Heart left ventricle (tissue), 16 donors: ENCODE results near the gene NOL9. TPM values are rescaled to one million over a fixed set of nuclear protein-coding genes. Genes with fewer than 3 reads are reported as not detected.
A peak's percentile ranks its signal among the peaks of the same experiment; 100 is the strongest.

Experiments
- ATAC-seq, 4 donors: fragments of 200-7000 bp; cut with Tn5 transposase; one replicate each; pipeline ENCODE4 v1.9.1; 2020 to 2022; ENCODE audit warnings: moderate library complexity in 4 of 4, mild to moderate bottlenecking in 3 of 4, moderate number of reproducible peaks in 1 of 4
- DNase-seq, 5 donors: peaks; one replicate each; pipeline ENCODE4 v3.0.0-alpha.2; 2020
- H3K27ac ChIP-seq, 12 donors: fragments of 200-600 bp; sonication (generic) in 4 of 12; one replicate each; pipeline versions ENCODE4 v1.5.0 to v1.8.0; 2016 to 2022; ENCODE audit warnings: mild to moderate bottlenecking in 2 of 12
- H3K27me3 ChIP-seq, 9 donors: fragments of 200-600 bp; sonication (generic) in 2 of 9; one replicate each; pipeline versions ENCODE4 v1.5.1 to v1.8.0; 2016 to 2022; ENCODE audit warnings: mild to moderate bottlenecking in 3 of 9
- H3K36me3 ChIP-seq, 9 donors: fragments of 200-600 bp; sonication (generic) in 2 of 9; one replicate each; pipeline versions ENCODE4 v1.5.0 to v1.8.0; 2018 to 2022; ENCODE audit warnings: mild to moderate bottlenecking in 2 of 9
- H3K4me1 ChIP-seq, 12 donors: fragments of 200-600 bp; sonication (generic) in 4 of 12; one replicate each; pipeline versions ENCODE4 v1.5.0 to v1.8.0; 2016 to 2022; ENCODE audit warnings: mild to moderate bottlenecking in 3 of 12
- H3K4me3 ChIP-seq, 12 donors: fragments of 200-600 bp; sonication (generic) in 4 of 12; one replicate each; pipeline versions ENCODE4 v1.5.0 to v1.8.0; 2017 to 2022; ENCODE audit warnings: mild to moderate bottlenecking in 9 of 12, moderate library complexity in 4 of 12
- H3K9me3 ChIP-seq, 12 donors: fragments of 200-600 bp; sonication (generic) in 4 of 12; one replicate each; pipeline versions ENCODE4 v1.5.0 to v1.8.0; 2016 to 2022; ENCODE audit warnings: mild to moderate bottlenecking in 1 of 12
- POLR2A ChIP-seq, 2 donors: fragments of 450-650 bp; IDR thresholded peaks; one replicate each; pipeline ENCODE4 v1.6.1; 2017; ENCODE audit warnings: antibody characterized with exemption in 2 of 2, mild to moderate bottlenecking in 2 of 2, moderate library complexity in 2 of 2
- WGBS, 4 donors: extraction: QIAGEN DNeasy Blood & Tissue Kit in 2 of 4; methylation state at CpG; one replicate each; pipeline versions ENCODE4 v1.1.5 to v1.1.7; 2013 to 2018; 5-methylcytosine and 5-hydroxymethylcytosine counted together
- intact Hi-C, 10 donors: fragments of 100-400 bp; cut with DNase I; formaldehyde crosslinking; loops; one replicate each; pipeline versions ENCODE4 v1.11.1 to v1.14.2; 2022
- polyA plus RNA-seq, 2 donors: library from polyadenylated mRNA; stranded (reverse); fragments of 200-250 nt; gene quantifications; one replicate each; pipeline ENCODE4 v1.2.3, GENCODE V29; 2013
- total RNA-seq, 9 donors: library from RNA; depleted of rRNA in 2 of 9; stranded (reverse); fragments of >200 nt in 2 of 9; fragmentation: NEBNext Ultra II Directional in 3 of 9; extraction: Animal tissue kit (Norgen Biotek cat#: 25700) in 3 of 9; gene quantifications; one replicate each; pipeline versions ENCODE4 v1.1.0 to v1.2.4, GENCODE V29; 2016 to 2023
- TF ChIP-seq, protein P1 (sequence below), 12 donors: fragments of 200-600 bp; sonication (generic) in 4 of 12; IDR thresholded peaks; one replicate each; pipeline versions ENCODE4 v1.5.0 to v1.8.0; 2018 to 2022; ENCODE audit warnings: antibody characterized with exemption in 12 of 12, mild to moderate bottlenecking in 5 of 12
- donor health status: ischemic (EF 13 %, LVEDD 7.1; RV severe dilation, severe dysfunction).
- donor health status: healthy with polysubstance abuse.
- donor health status: DM: no; HTN: yes; CAD: no.
- donor health status: DM: no; HTN: no; CAD: no.
- donor health status: ischemic (EF 25% LVEDD 6.9; RV normal size, moderate dysfunction).
- donor health status: ischemic (EF 25% LVEDD 5.7; RV mildly dilated, moderate dysfunction).
- donor health status: healthy.
- donor health status: DM: yes; HTN: yes; CAD: no.
- donor health status: ischemic (EF 35%, LVEDD 5.7; RV mildly dilated, moderate dysfunction).
- donor health status: nonischemic (EF 11% LVEDD 7.7; RV severe dilation, severe dysfunction).
- donor health status: DM: yes; HTN: yes; CAD: no.
- donor health status: PGD.
- donor health status: ischemic (EF 29% LVEDD 5.4; RV normal size, mild dysfunction).
- donor health status: nonischemic (EF 23%, LVEDD 6.1; RV moderate dilation, normal function).

The NOL9 gene
- total and polyA plus RNA-seq, 11 donors, result 5.7 to 20.6 (median 15.4) TPM

DNA sequence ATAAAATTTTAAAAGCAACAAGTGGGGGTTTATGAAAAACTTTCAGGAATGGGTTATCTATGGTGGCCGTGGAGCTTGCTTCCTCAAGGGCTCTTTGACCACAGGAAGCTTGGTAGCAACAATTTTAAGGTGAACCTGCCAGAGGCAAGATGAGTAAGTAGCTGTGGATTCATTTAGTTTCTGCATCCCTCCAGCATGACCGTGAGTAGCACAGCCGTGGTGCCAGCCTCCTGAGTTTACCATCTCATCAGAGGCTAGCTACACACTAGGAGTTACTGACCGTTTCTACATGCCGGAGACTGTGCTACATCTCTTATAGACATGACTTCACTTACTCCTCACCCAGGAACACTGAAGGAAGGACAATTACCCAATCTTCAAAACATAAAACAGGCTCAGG lies 32.8 kb downstream of the NOL9 start:
- Histone ChIP-seq H3K27me3 (no peaks in the 10 kb centered on the region), H3K36me3 (peaks cover 3 to 32% (median 17%) of the 10 kb centered on the region in 9 donors), H3K9me3 (no peaks in the 10 kb centered on the region), H3K4me3 (no peak overlapping the region), H3K27ac (no peak overlapping the region), H3K4me1 (peaks cover 0 to 20% (median 9%) of the 10 kb centered on the region in 12 donors)
- intact Hi-C loops, result loop anchor here in 7 of 10 donors (5.0 kb wide), 1 partner anchor 34 kb away; no protein-coding TSS in a partner anchor
- no peak for TF ChIP-seq POLR2A (IDR thresholded peaks at IDR 0.05)
- TF ChIP-seq, protein P1, sequence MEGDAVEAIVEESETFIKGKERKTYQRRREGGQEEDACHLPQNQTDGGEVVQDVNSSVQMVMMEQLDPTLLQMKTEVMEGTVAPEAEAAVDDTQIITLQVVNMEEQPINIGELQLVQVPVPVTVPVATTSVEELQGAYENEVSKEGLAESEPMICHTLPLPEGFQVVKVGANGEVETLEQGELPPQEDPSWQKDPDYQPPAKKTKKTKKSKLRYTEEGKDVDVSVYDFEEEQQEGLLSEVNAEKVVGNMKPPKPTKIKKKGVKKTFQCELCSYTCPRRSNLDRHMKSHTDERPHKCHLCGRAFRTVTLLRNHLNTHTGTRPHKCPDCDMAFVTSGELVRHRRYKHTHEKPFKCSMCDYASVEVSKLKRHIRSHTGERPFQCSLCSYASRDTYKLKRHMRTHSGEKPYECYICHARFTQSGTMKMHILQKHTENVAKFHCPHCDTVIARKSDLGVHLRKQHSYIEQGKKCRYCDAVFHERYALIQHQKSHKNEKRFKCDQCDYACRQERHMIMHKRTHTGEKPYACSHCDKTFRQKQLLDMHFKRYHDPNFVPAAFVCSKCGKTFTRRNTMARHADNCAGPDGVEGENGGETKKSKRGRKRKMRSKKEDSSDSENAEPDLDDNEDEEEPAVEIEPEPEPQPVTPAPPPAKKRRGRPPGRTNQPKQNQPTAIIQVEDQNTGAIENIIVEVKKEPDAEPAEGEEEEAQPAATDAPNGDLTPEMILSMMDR (IDR thresholded peaks at IDR 0.05), result no peak
- WGBS, 4 donors, result 73 to 80% (median 78%) methylated on average over 5 of the region's 5 CpGs
- DNase-seq, result peak in 1 of 5 donors; percentile 2
- no peak for ATAC-seq

DNA sequence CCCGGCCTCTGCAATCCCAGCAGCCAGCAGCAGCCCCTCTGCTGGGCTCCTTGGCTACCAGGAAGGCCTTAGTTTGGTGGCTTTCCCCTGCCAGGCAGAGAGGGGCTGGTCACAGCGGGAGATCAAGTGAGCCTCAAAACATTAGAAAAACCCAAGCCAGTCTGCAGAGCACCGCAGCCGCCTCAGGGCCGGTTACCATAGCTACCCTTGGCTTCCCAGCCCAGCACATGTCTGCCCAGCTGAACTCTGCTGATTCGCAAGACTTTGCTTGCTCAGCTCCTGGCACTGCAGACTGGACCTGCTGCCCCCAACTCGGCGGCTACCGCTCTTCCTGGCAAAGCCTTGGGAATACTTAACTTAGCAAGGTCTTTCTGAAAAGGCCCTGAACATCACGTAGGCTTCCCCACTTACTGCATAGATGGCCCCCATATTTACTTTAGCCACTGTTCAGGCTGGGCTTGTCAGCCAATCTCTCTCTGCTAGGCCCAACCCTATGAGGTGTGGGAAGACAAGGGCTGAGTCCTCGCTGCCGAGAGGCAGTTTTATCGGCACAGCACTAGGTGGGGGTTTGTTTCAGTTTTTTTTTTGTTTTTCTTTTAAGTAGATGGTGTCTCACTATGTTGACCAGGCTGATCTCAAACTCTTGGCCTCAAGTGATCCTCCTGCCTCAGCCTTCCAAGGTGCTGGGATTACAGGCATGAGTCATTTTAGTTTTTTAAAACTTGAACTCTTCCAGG lies 34.2 kb downstream of the NOL9 start:
- TF ChIP-seq, protein P1 (IDR thresholded peaks at IDR 0.05), result no peak
- TF ChIP-seq POLR2A (IDR thresholded peaks at IDR 0.05), result no peak
- Histone ChIP-seq H3K36me3 (peaks cover 0 to 18% (median 3%) of the 10 kb centered on the region in 9 donors), H3K9me3 (no peaks in the 10 kb centered on the region), H3K4me3 (no peak overlapping the region), H3K27ac (peak overlapping the region in 1 of 12 donors; percentile 2), H3K27me3 (no peaks in the 10 kb centered on the region), H3K4me1 (peaks cover 0 to 20% (median 10%) of the 10 kb centered on the region in 12 donors)
- WGBS, 4 donors, result 47 to 52% (median 50%) methylated on average over 9 to 13 of the region's 13 CpGs
- intact Hi-C loops, result loop anchor here in 7 of 10 donors (5.0 kb wide), 1 partner anchor 33 kb away; no protein-coding TSS in a partner anchor
- peak; percentile 28 to 71 (median 58) for ATAC-seq
- peak in 1 of 5 donors; percentile 53 for DNase-seq

DNA sequence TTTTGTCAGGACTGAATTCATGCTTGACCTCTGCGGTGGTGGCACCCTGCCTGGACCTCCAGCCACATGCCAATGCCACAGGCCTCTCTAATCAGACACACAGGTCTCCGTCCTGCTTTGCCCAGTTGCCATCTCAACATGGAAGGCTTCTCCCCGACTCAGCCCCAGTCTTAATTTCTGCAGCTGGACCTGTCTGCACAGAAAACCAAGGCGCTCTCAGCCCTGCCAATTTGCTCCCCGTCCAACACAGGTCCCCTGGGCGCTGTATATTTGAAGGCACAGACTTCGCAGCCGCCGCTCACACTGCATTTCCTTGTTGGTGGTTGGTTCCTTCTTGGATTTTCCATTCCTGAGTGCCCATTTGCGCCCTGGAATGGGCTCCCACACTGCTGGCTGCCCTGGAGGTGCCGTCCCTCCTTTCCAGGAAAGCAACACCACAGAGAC lies 34.8 kb downstream of the NOL9 start:
- Histone ChIP-seq H3K27ac (peak overlapping the region in 1 of 12 donors; percentile 2), H3K4me3 (no peak overlapping the region), H3K9me3 (no peaks in the 10 kb centered on the region), H3K27me3 (no peaks in the 10 kb centered on the region), H3K4me1 (peaks cover 0 to 20% (median 10%) of the 10 kb centered on the region in 12 donors), H3K36me3 (peaks cover 0 to 12% (median 0%) of the 10 kb centered on the region in 9 donors)
- 60 to 75% (median 69%) methylated on average over 11 of the region's 11 CpGs for WGBS, 4 donors
- DNase-seq (peak in 1 of 5 donors; percentile 58), ATAC-seq (peak; percentile 12 to 49 (median 40))
- no peak for TF ChIP-seq POLR2A (IDR thresholded peaks at IDR 0.05)
- TF ChIP-seq, protein P1 (IDR thresholded peaks at IDR 0.05), result no peak
- intact Hi-C loops, result no loop called here

DNA sequence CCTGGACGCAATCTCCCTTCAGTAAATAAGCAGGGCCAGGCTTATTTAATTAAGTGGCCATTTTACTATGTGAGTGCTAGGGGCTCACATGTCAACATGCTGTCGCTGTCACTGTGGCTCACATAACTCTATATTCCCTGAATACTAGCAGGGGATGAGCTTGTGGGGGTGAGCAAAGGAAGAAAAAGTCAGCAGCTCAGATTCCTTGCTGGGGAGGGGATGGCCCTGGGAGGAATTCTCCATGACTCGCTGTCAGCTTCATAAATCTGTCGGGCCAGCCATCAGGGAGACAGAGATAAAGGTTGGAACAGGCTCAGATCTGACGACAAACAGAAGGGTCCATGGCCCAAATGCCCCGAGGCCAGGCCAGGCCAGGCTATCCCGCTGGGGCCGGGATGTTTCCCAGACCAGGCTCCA lies 36.9 kb downstream of the NOL9 start:
- WGBS, 4 donors, result 48 to 55% (median 51%) methylated on average over 8 of the region's 8 CpGs
- Histone ChIP-seq H3K9me3 (no peaks in the 10 kb centered on the region), H3K4me1 (peaks cover 0 to 26% (median 10%) of the 10 kb centered on the region in 12 donors), H3K27ac (no peak overlapping the region), H3K36me3 (peaks cover 0 to 5% (median 0%) of the 10 kb centered on the region in 9 donors), H3K27me3 (no peaks in the 10 kb centered on the region), H3K4me3 (no peak overlapping the region)
- DNase-seq, result peak in 1 of 5 donors; percentile 11
- intact Hi-C loops, result no loop called here
- TF ChIP-seq, protein P1 (IDR thresholded peaks at IDR 0.05), result no peak
- TF ChIP-seq POLR2A (IDR thresholded peaks at IDR 0.05), result no peak
- no peak for ATAC-seq
